A549 (cell line): Measurements from ENCODE around the gene SPOCK2.

Experiments
- BHLHE40 ChIP-seq: IDR thresholded peaks from 2 replicates; pipeline ENCODE4 v1.6.1; 2012; ENCODE audit warnings: low read depth, low read length, inconsistent platforms
- CEBPB ChIP-seq, 2 experiments: fragments of >200 bp in 1 of 2; sonication (Bioruptor Twin) in 1 of 2; formaldehyde crosslinking in 1 of 2; IDR thresholded peaks; 2 replicates each; pipeline ENCODE4 v1.6.1; 2012 to 2016
- EP300 ChIP-seq, 2 experiments: fragments of >200 bp; sonication (Bioruptor Twin); formaldehyde crosslinking; IDR thresholded peaks; 2 replicates in 1 of 2; 3 replicates in 1 of 2; pipeline ENCODE4 v1.6.1; 2016 to 2017
- POLR2A ChIP-seq: IDR thresholded peaks from 2 replicates; pipeline ENCODE4 v1.6.1; 2012; ENCODE audit warnings: mild to moderate bottlenecking, low read length
- RAD21 ChIP-seq, 2 experiments: fragments of >200 bp in 1 of 2; sonication (Bioruptor Twin) in 1 of 2; formaldehyde crosslinking in 1 of 2; IDR thresholded peaks in 1 of 2; conservative IDR thresholded peaks in 1 of 2; 2 replicates in 1 of 2; 3 replicates in 1 of 2; pipeline ENCODE4 v1.6.1; 2012 to 2018; ENCODE audit warnings: inconsistent platforms in 1 of 2
- SMC3 ChIP-seq: fragments of >200 bp; sonication (Bioruptor Twin); formaldehyde crosslinking; IDR thresholded peaks from 3 replicates; pipeline ENCODE4 v1.6.1; 2018; ENCODE audit warnings: inconsistent platforms
- TF ChIP-seq, protein P1 (sequence below): fragments of 200-600 bp; sonication (generic); IDR thresholded peaks from 2 replicates; pipeline ENCODE4 v1.6.1; 2016; ENCODE audit warnings: antibody characterized with exemption, mild to moderate bottlenecking, moderate library complexity
- TF ChIP-seq, protein P2 (sequence below): fragments of >200 bp; sonication (Bioruptor Twin); formaldehyde crosslinking; IDR thresholded peaks from 3 replicates; pipeline ENCODE4 v1.5.1; 2016

- TF ChIP-seq, protein P1, sequence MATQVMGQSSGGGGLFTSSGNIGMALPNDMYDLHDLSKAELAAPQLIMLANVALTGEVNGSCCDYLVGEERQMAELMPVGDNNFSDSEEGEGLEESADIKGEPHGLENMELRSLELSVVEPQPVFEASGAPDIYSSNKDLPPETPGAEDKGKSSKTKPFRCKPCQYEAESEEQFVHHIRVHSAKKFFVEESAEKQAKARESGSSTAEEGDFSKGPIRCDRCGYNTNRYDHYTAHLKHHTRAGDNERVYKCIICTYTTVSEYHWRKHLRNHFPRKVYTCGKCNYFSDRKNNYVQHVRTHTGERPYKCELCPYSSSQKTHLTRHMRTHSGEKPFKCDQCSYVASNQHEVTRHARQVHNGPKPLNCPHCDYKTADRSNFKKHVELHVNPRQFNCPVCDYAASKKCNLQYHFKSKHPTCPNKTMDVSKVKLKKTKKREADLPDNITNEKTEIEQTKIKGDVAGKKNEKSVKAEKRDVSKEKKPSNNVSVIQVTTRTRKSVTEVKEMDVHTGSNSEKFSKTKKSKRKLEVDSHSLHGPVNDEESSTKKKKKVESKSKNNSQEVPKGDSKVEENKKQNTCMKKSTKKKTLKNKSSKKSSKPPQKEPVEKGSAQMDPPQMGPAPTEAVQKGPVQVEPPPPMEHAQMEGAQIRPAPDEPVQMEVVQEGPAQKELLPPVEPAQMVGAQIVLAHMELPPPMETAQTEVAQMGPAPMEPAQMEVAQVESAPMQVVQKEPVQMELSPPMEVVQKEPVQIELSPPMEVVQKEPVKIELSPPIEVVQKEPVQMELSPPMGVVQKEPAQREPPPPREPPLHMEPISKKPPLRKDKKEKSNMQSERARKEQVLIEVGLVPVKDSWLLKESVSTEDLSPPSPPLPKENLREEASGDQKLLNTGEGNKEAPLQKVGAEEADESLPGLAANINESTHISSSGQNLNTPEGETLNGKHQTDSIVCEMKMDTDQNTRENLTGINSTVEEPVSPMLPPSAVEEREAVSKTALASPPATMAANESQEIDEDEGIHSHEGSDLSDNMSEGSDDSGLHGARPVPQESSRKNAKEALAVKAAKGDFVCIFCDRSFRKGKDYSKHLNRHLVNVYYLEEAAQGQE, result no peak
- TF ChIP-seq POLR2A (no peak), SMC3 (no peak), CEBPB (IDR thresholded peaks at IDR 0.05) (no peak), BHLHE40 (no peak), RAD21 (conservative IDR thresholded peaks at IDR 0.05 in 1 of 2, IDR thresholded peaks at IDR 0.05 in 1 of 2) (no peak), EP300 (IDR thresholded peaks at IDR 0.05) (no peak)
- TF ChIP-seq, protein P2, sequence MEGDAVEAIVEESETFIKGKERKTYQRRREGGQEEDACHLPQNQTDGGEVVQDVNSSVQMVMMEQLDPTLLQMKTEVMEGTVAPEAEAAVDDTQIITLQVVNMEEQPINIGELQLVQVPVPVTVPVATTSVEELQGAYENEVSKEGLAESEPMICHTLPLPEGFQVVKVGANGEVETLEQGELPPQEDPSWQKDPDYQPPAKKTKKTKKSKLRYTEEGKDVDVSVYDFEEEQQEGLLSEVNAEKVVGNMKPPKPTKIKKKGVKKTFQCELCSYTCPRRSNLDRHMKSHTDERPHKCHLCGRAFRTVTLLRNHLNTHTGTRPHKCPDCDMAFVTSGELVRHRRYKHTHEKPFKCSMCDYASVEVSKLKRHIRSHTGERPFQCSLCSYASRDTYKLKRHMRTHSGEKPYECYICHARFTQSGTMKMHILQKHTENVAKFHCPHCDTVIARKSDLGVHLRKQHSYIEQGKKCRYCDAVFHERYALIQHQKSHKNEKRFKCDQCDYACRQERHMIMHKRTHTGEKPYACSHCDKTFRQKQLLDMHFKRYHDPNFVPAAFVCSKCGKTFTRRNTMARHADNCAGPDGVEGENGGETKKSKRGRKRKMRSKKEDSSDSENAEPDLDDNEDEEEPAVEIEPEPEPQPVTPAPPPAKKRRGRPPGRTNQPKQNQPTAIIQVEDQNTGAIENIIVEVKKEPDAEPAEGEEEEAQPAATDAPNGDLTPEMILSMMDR, result no peak
These were observed 10.0 kb upstream of the SPOCK2 start for GRCh38 chr10:72098301-72098835.
